ENCODE data around the gene POLE2.
"Not testable (repeated sequence)": the region's sequence is repeated elsewhere in the genome, so short reads cannot be mapped to it uniquely, and the experiment has no call there.

Gene POLE2

DNA sequence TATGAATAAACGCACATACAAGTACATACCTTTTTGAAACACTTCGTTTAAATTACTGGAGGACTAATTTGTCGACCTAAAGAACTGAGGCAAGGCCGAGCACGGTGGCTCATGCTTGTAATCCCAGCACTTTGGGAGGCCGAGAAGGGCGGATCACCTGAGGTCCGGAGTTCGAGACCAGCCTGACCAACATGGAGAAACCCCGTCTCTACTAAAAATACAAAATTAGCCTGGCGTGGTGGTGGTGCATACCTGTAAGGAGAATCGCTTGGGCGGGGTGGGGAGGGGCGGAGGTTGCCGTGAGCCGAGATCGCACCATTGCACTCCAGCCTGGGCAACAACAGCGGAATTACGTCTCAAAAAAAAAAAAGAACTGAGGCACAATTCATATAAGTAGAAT lies 68.7 kb downstream of the POLE2 start:
- DNase-seq = not testable (repeated sequence)

DNA sequence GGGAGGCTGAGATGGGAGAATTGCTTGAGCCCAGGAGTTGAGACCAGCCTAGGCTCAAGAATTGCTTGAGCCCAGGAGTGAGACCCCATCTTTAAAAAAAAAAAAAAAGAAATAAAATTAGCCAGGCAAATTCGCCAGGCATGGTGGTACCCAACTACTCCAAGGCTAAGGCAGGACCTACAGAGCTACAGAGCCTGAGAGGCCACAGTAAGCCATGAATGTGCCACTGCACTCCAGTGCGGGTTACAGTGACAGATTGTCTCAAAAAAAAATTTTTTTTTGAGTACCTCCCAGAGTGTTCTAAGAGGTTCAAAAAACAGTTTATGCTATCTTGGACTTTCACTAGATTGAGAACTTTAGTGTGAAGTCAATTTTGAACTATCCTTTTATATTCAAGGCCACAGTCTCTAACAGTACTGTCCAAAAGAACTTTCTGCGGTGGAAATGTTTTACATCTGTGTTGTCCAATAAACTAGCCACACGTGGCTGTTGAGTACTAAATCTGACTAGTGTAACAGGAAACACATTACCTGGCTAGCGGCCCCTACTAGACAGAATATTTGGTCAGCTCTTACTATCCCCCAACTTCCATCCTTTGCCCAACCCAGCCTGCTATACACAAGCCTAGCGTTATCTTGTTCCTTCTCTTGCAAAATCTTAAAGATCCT lies 70.0 kb downstream of the POLE2 start:
- no peak for DNase-seq

DNA sequence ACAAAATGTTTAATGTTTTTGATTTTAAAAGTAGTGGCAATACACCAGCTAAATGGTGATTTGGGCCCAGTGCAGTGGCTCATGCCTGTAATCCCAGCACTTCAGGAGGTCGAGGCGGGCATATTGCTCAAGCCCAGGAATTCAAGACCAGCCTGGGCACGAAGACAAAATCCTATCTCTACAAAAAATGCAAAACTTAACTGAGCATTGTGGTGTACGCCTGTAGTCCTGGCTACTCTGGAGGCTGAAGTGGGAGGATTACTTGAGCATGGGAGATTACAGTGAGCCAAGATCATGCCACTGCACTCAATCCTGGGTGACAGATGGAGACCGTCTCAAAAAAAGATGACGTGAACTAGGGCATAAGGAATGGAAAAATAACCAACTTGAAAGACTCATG lies 72.2 kb downstream of the POLE2 start:
- DNase-seq = no peak

DNA sequence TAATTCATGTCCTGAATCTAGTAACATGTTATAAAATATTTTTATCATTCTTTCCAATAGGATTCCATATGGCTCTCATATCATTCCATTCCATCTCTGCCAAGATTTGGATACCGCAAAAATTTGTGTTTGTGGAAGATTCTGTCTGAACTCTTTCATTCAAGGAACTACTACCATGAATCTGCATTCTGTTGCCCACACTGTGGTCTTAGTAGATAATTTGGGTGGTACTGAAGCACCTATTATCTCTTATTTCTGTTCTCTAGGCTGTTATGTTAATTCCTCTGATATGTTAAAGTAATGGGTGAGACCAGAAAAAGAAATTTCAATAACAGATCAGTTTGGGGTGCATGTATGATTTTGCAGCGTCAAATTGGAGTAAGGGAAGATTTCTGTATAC lies 73.8 kb downstream of the POLE2 start:
- DNase-seq = no peak

DNA sequence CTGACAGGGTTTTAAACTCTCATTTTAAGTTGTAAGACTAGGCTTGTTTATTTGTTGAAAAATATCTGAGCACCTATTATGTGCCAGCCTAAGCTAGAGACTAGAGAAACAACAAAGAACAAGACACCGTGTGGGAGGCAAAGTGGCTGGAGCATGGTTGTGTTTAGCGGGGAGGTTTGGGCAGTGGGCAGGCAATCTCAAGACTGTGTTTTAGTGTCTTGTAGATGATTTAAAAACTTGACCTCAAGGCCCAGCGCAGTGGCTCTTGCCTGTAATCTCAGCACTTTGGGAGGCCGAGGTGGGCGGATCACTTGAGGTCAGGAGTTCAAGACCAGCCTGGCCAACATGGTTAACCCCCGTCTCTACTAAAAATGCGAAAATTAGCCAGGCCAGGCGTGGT lies 75.3 kb downstream of the POLE2 start:
- DNase-seq = no peak

GRCh38 chr14:49612251-49612650 lies 75.8 kb downstream of the POLE2 start:
- no peak for DNase-seq

DNA sequence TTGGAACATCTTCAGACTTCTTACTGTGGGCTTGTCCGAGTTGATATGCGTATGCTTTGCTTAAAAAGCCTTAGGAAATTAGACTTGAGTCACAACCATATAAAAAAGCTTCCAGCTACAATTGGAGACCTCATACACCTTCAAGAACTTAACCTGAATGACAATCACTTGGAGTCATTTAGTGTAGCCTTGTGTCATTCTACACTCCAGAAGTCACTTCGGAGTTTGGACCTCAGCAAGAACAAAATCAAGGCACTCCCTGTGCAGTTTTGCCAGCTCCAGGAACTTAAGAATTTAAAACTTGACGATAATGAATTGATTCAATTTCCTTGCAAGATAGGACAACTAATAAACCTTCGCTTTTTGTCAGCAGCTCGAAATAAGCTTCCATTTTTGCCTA lies 80.4 kb downstream of the POLE2 start:
- DNase-seq = no peak

DNA sequence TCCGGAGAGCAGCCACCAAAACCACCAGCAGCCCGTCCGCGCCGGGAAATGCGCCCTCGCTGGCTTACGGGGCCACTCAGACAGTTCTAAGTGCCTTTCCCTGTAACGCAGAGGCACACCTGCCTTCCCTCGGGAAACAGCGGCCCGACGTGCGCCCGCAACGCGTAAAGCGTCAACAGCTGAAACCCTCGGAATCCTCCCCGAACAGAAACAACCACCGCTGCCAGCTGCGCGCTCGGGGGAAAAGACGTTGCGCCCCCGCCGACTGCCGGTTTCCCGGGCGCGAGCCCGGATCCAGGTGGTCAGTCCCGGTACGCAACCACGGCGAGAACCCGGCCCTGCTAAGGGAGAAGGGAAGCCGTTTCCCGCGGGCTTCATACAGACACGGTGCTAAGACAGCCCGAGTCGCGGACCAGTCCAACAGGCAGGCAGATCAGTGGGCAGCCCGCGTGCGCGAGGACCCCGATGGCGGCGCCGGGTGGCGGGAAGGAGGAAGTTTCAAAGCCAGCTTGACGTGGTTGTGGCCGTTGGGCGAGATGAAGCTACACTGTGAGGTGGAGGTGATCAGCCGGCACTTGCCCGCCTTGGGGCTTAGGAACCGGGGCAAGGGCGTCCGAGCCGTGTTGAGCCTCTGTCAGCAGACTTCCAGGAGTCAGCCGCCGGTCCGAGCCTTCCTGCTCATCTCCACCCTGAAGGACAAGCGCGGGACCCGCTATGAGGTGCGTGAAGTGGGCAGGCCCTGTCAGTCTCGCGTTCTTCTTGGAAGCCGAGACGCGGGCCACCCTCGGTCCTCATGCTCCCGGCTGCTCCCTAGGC lies 89.3 kb downstream of the POLE2 start, which contains the start of gene LRR1:
TSS of gene LRR1 (plus strand) at position 456 of the 816 bp plus-strand sequence. CDS start at position 537, 81 bp downstream.
- peak; percentile 19 for DNase-seq

DNA sequence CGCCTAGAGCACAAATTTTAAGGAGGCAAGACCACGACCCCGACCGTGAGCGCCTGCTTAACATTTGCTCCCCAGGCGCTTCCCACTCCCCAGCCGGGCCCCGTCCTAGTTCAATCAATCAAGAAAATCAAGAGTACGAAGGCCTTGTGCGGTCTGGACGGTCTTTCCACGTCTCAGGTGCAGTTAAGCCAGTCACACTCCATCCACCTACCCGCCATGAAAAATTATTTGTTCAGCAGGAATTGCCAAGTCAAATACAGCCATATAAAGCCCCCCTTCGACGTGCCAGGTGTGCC lies 89.9 kb downstream of the POLE2 start:
- no peak for DNase-seq

DNA sequence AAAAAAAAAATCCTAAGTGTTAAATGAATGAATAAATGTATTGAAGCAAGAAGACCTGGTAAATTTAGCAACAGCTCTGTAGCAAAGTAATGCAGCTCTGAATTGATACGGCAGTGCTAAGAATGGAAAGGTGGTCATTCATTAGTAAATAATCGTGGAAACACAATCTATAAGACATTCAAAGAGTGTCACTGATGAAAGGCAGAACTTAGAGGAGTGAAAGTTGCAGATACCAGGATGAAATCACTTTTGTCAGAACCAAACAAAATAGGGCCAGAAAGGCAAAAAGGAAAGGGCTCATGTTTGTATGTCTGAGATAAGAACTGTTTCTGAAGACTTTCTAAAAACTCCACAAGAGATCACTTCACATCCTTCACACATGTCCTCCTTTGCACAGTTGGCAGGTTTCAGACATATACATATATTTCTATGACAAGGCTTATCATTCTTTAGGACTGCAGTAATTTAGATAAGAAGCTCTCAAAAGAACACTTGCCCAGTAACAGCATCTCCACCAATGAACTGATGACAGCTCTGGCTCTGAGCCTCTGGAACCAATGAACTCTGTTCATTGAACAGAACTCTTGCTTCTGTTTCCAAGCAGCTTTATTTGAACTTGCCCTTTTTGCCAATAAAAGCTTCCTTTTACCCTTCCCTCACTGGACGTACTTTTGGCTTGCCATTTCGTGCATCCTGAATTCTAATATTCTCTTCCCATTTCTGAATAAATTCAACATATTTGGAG lies 93.5 kb downstream of the POLE2 start:
- no peak for DNase-seq
